Measurements from ENCODE around the gene MISFA. TPM values are rescaled to one million over a fixed set of nuclear protein-coding genes. Genes with fewer than 3 reads are reported as not detected.

MISFA gene
- total and polyA plus RNA-seq, 9 of the 15 experiments (the other 6 are each of a cell fraction or from before 2014, with no cell fraction given): 1.6 to 6.3 (median 3.4) TPM

DNA sequence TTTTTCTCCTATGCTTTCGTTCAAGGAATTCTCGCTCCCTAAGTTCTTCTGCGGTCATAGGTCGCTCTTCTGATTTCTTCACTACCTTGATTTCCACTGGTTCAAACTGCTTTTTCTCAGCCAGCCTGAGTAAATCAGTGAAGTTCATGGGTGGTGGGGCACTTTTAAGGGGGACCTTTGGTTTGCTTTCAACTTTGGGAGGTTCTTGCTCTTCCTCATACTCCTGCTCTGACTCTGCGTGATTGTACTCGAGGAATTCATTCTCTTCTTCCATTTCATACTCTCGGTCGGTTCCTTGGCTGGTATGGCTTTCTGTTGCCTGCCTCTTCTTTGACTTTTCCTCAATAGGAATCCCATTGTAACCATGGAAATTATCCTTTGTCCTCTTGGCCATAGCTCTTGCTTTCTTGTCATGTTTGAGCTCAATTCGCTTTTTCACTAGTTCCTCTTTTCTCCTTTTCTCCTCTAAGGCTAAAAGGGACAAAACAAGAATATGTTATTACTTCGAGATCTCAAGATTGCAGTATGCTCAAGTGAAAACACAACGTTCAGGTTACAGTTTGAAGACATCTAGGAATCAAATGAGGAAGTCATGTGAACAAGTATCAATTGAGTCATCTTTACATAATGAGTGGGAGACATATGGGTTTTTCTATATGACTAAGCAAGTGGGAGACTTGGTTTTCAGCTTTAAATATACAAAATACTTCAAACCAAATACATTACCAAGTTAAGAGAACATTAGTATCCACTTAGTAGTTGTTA is 16.2 kb downstream of the MISFA start (continued):
- TF ChIP-seq POLR2A (conservative IDR thresholded peaks at IDR 0.05) (no peak), BCOR (IDR thresholded peaks at IDR 0.05) (no peak), CEBPB (tag; IDR thresholded peaks at IDR 0.05) (0 out of 2 replicates have a peak, but pooled peaks have one; percentile 9), HDAC3 (IDR thresholded peaks at IDR 0.05; ENCODE audit: borderline replicate concordance, partially characterized antibody) (no peak), SPI1 (IDR thresholded peaks at IDR 0.05; ENCODE audit: borderline replicate concordance, low read depth, low read length) (peak; percentile 87), SMAD4 (CRISPR knock-in tag; conservative IDR thresholded peaks at IDR 0.05) (no peak), TAF1 (IDR thresholded peaks at IDR 0.05; ENCODE audit: control insufficient read depth, extremely low read depth, insufficient read depth, low read length, severe bottlenecking) (no peak), RFX1 (IDR thresholded peaks at IDR 0.05) (peak; percentile 56), CEBPG (CRISPR knock-in tag; IDR thresholded peaks at IDR 0.05) (no peak), CEBPG (tag; conservative IDR thresholded peaks at IDR 0.05 in 1 of 2, IDR thresholded peaks at IDR 0.05 in 1 of 2) (0 out of 4 replicates have a peak, but pooled peaks of 1 of the 2 experiments have one; percentile 39), C11orf30 (IDR thresholded peaks at IDR 0.05; ENCODE audit: low read depth) (peak; percentile 40; the same call in 1 of the 2 replicates), ZBTB7A (IDR thresholded peaks at IDR 0.05; ENCODE audit: borderline replicate concordance, control insufficient read depth, low read depth, low read length) (no peak), JUND (IDR thresholded peaks at IDR 0.05; ENCODE audit: borderline replicate concordance, low read depth, low read length) (peak; percentile 74; the same call in 1 of the 2 replicates), JUND (tag; IDR thresholded peaks at IDR 0.05; ENCODE audit: borderline replicate concordance, low read depth, low read length) (peak; percentile 74), SMARCE1 (IDR thresholded peaks at IDR 0.05) (peak; percentile 64; the same call in 1 of the 2 replicates), POLR3A (IDR thresholded peaks at IDR 0.05; ENCODE audit: borderline replicate concordance, extremely low read depth, insufficient read depth, insufficient read length) (no peak), NFE2 (IDR thresholded peaks at IDR 0.05; ENCODE audit: low read depth) (peak; percentile 65), MEIS2 (IDR thresholded peaks at IDR 0.05; ENCODE audit: partially characterized antibody) (peak; percentile 35), GATA2 (CRISPR knock-in tag; IDR thresholded peaks at IDR 0.05) (peak; percentile 83), NRF1 (conservative IDR thresholded peaks at IDR 0.05 in 1 of 2, IDR thresholded peaks at IDR 0.05 in 1 of 2) (0 out of 4 replicates have a peak, but pooled peaks of 1 of the 2 experiments have one; percentile 18)
- TF ChIP-seq, protein P1, sequence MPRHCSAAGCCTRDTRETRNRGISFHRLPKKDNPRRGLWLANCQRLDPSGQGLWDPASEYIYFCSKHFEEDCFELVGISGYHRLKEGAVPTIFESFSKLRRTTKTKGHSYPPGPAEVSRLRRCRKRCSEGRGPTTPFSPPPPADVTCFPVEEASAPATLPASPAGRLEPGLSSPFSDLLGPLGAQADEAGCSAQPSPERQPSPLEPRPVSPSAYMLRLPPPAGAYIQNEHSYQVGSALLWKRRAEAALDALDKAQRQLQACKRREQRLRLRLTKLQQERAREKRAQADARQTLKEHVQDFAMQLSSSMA (CRISPR knock-in tag; IDR thresholded peaks at IDR 0.05): no peak
- TF ChIP-seq, protein P2, sequence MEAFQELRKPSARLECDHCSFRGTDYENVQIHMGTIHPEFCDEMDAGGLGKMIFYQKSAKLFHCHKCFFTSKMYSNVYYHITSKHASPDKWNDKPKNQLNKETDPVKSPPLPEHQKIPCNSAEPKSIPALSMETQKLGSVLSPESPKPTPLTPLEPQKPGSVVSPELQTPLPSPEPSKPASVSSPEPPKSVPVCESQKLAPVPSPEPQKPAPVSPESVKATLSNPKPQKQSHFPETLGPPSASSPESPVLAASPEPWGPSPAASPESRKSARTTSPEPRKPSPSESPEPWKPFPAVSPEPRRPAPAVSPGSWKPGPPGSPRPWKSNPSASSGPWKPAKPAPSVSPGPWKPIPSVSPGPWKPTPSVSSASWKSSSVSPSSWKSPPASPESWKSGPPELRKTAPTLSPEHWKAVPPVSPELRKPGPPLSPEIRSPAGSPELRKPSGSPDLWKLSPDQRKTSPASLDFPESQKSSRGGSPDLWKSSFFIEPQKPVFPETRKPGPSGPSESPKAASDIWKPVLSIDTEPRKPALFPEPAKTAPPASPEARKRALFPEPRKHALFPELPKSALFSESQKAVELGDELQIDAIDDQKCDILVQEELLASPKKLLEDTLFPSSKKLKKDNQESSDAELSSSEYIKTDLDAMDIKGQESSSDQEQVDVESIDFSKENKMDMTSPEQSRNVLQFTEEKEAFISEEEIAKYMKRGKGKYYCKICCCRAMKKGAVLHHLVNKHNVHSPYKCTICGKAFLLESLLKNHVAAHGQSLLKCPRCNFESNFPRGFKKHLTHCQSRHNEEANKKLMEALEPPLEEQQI (IDR thresholded peaks at IDR 0.05): no peak
